Cardiac fibroblast (primary cell): ENCODE results near the gene PPP1R10.
A peak's percentile ranks its signal among the peaks of the same experiment; 100 is the strongest.

Experiments
- DNase-seq, 2 donors: peaks; one replicate each; pipeline versions ENCODE4 v3.0.0 to v3.0.0-alpha.2; 2010; ENCODE audit warnings: low read depth in 2 of 2
- H3K4me3 ChIP-seq, 2 donors: replicated peaks in 1 of 2; 1 replicate in 1 of 2; 2 replicates in 1 of 2; pipeline ENCODE4 v1.5.1; 2011; ENCODE audit warnings: low read depth in 2 of 2, low read length in 2 of 2, mild to moderate bottlenecking in 2 of 2, moderate library complexity in 1 of 2
- TF ChIP-seq, protein P1 (sequence below): IDR thresholded peaks from one replicate; pipeline ENCODE4 v1.5.1; 2011; ENCODE audit warnings: low read depth, mild to moderate bottlenecking, low read length, inconsistent platforms

Gene PPP1R10

GRCh38 chr6:30583921-30584320 lies 33.1 kb downstream of the PPP1R10 start:
- no peak overlapping the region for H3K4me3 ChIP-seq
- DNase-seq = no peak
- TF ChIP-seq, protein P1, sequence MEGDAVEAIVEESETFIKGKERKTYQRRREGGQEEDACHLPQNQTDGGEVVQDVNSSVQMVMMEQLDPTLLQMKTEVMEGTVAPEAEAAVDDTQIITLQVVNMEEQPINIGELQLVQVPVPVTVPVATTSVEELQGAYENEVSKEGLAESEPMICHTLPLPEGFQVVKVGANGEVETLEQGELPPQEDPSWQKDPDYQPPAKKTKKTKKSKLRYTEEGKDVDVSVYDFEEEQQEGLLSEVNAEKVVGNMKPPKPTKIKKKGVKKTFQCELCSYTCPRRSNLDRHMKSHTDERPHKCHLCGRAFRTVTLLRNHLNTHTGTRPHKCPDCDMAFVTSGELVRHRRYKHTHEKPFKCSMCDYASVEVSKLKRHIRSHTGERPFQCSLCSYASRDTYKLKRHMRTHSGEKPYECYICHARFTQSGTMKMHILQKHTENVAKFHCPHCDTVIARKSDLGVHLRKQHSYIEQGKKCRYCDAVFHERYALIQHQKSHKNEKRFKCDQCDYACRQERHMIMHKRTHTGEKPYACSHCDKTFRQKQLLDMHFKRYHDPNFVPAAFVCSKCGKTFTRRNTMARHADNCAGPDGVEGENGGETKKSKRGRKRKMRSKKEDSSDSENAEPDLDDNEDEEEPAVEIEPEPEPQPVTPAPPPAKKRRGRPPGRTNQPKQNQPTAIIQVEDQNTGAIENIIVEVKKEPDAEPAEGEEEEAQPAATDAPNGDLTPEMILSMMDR = no peak

DNA sequence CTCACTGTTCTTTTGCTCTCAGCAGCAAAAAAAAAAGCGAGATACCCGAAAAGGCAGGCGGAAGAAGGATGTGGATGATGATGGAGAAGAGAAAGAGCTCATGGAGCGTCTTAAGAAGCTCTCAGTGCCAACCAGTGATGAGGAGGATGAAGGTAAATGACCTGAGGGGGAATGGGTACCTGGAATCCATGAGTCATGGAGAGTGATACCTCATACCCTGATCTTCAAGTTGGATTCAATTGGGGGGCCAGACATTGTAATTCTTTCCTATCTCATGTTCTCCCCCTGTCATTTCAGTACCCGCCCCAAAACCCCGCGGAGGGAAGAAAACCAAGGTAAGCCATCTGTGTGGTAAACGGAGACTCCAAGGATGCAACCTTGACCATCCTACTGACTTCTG lies 39.0 kb downstream of the PPP1R10 start:
- DNase-seq = no peak
- TF ChIP-seq, protein P1 = no peak
- no peak overlapping the region for H3K4me3 ChIP-seq

- H3K4me3 ChIP-seq = no peak overlapping the region
- TF ChIP-seq, protein P1 = no peak
- no peak for DNase-seq
Measured at GRCh38 chr6:30573113-30573512, 43.9 kb downstream of the PPP1R10 start.

GRCh38 chr6:30572148-30572547 lies 44.9 kb downstream of the PPP1R10 start:
- no peak for DNase-seq
- peak overlapping the region; percentile 77 to 90 for H3K4me3 ChIP-seq
- TF ChIP-seq, protein P1 = no peak

DNA sequence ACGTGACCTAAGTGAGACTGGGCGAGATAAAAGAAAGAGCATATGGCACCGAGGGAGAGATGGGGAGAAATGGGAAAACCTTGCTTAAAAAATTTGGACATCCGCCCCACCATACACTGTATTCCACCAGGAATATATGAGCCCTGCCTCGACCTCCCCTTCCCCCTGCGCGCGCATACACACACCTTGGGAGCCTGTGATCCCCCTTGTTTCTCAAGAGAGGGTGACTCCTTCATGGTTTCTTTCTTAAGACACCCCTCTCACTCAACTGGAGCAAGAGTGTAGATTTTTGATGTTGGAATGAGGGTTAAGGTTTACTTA lies 45.3 kb downstream of the PPP1R10 start:
- TF ChIP-seq, protein P1 = no peak
- no peak for DNase-seq

GRCh38 chr6:30571075-30571761 lies 45.8 kb downstream of the PPP1R10 start, which contains the start of gene ABCF1:
Gene ABCF1, plus strand, starts transcription at chr6:30571442. Its CDS starts 46 bp downstream, at chr6:30571488.
- DNase-seq = peak; percentile 97 to 99
- TF ChIP-seq, protein P1 = no peak
- peak within 1 kb of the TSS; percentile 77 to 90 for H3K4me3 ChIP-seq

More for the DNA sequence above, 45.3 kb downstream of the PPP1R10 start:
- peak overlapping the region; percentile 77 to 90 for H3K4me3 ChIP-seq

DNA sequence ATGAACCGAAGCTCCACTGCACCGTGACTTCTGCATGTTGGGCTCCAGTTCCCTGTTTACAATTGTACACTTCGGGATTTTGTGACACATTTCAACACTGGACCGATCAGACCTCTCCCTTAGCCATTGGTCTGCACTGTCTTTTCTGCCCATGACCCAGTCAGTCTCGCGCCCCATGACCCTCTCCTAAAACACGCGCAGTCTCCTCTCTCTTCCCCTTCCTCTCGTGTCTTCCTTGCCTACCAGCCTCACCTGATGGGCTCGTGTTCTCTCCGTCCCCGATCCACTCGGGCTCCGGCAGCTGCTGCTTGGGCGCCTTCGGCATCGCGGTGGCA lies 46.3 kb downstream of the PPP1R10 start:
- peak overlapping the region; percentile 77 to 90 for H3K4me3 ChIP-seq
- DNase-seq = no peak
- TF ChIP-seq, protein P1 = no peak
